HS-27A (cell line): ENCODE data around the gene C11orf91.
A peak's percentile ranks its signal among the peaks of the same experiment; 100 is the strongest.
"Not testable (repeated sequence)": the region's sequence is repeated elsewhere in the genome, so short reads cannot be mapped to it uniquely, and the experiment has no call there.

Source experiments
- DNase-seq: peaks from one replicate; pipeline ENCODE4 v3.0.0-alpha.2; 2012; ENCODE audit warnings: low read depth, missing footprints

The C11orf91 gene, protein sequence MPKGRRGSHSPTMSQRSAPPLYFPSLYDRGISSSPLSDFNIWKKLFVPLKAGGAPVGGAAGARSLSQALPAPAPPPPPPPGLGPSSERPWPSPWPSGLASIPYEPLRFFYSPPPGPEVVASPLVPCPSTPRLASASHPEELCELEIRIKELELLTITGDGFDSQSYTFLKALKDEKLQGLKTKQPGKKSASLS

DNA sequence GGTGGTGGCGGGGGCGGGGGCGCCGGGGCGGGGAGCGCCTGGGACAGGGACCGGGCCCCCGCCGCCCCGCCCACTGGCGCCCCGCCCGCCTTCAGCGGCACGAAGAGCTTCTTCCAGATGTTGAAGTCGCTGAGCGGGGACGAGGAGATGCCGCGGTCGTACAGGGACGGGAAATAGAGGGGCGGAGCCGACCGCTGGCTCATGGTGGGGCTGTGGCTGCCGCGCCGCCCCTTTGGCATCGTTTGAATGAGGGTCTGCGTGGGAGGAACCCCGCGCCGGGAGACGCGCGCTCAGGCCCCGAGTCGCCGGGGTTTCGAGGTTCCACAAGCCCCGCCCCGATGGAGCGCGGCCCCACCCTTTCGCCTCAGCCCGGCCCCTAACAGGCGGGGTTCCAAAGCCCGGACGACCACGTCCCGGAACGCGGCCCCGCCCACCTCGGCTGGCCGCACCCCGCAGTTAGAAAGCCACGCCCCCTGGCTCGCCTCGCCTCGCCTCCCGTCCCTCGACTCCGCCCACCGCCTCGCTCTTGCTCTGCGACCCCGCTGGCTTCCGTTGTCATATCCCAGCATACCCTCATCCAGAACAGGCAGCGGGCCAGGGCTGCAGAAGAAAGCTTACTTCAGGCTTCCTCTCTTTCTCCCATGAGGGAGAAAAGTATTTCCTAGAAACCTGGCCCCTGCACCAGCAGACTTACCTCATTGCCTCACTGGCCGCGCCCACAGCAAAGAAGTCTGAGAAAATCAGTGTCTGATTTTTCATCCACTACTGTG is at the start of gene C11orf91:
C11orf91 (minus strand) TSS at position 325 of the 770 bp plus-strand sequence; CDS start at position 239, 86 bp downstream.
- DNase-seq: peak; percentile 74

DNA sequence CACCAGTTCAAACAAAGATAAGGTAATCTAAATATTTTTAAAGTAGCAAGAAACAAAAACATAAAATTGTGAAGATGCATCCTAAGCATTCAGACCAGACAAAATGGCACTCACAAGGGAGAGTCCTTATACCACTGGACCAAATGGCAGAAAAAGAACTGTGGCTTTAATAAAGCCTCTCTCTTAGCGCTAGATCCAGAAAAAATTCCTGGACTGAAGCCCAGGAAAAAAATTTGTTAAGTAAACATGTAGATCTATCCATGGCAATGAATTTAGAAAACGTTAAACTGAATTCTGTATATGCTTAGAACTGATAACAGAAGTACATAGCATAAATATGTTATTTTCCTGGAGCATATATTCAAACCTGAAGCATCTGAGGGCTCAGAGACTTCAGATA is 47.4 kb upstream of the C11orf91 start:
- no peak for DNase-seq

DNA sequence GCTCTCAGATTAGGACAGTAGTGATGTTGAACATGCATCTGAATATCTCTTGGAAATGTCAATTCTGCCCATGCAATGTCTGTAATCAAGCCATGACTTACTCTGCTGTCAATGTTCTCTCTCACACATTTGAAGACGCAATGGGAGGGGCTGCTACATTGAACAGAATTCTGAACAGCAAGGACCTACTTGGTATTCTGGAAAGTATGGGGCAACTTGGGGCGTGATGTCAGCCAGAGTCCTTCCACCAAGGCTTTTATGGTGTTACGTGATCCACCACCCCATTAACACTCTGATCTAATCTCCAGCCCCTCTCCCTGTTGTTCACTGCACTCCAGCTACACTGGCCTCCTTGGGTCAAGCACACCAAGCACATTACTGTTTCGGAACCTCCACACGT is 42.7 kb upstream of the C11orf91 start:
- no peak for DNase-seq

DNA sequence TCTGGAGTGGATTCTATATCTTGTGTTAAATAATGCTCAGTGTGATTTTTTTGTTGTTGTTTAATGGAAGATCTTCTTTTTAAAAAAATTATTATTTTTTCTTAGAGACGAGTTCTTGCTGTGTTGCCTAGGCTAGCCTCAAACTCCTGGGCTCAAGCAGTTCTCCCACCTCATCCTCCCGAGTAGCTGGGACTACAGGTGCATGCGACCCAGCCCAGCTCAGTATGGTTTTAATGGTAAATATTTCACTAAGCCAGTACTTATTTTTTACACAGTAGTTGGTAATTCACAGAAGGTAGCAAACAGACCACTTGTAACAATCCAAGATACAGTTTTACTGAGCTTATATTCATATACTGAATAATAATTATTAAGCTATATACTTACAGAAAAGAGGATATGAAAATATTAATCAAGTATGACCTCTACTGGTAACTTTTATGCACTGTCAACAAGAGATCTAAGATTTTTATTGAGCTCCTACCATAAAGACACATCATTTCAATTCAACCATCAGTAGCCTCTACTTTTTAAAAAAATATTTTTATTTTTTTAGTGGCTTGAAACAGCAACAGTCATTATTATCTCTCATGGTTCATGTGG is 41.7 kb upstream of the C11orf91 start:
- no peak for DNase-seq

DNA sequence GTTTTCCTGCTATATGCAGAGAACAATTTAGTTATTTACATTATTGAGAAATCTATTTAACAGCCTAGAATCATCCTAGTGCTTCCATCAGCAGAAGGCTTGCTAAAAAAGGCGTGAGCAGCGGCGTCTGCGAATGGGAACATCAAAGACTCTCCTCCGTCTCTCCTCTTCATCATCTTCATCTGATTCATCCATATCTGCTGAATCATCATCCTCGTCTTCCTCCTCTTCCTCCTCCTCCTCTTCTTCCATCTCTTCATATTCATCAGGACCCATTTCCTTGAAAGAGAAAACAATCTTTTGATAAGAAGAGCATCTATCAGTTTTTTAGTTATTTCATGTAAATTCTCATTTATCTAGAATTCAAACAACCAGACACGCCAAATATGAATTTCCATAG is 41.2 kb upstream of the C11orf91 start:
- DNase-seq: no peak

DNA sequence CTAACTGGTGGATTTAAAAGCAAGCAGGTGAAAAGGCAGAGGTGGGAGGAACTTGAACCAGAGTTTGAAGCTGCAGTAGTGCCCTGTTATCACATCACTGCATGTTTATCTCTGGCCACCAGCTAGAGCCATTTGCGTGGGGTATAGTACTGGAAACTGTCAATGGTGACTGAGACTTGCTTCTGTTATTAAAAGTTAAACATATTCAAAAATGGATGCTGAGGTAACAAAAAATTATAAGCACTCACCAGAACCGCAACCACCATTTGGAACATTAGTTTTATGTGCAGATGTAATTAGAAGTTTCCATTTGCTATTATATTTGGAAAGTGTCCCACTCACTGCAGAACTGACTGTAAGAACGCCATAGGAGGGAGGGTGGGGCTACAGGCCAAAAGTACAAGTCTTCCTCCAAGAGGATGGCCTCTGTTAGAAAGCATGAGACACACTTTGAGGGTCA is 36.8 kb upstream of the C11orf91 start:
- DNase-seq: no peak

DNA sequence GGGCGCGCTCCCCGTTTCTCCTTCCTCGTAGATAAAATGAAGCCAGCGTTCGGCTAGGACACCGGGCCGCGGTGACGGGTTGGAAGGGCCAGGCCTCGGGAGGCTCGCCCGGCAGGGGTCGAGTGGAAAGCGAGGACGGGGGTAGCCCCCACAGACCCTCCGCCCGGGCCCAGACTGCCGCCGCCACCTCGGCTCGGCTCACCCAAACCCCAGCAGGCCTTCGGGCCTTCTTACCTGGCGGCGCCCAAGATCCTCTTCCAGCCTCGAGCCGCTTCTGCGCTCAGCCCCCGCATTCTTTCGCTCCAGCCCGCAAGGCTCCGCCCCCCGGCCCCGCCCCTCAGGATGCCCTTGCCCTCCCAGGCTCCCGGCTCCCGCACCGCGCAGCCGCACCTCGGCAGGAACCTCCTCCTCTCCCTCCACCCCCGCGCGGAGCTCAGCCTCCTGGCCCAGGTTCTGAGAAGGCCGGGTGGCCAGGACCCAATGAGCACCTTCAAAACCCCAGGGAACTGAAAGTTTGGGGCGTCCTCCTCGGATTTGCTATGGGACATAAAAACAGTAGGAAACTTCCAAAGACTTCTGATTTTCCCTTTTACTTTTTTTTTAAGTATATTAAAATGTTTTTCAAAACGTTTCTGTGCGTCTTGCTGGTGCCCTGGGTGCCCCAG is 35.7 kb upstream of the C11orf91 start, which contains the start of gene CD59:
CD59 (minus strand) TSS at position 276 of the 665 bp plus-strand sequence. CDS start 13,978 bp downstream, outside the sequence.
- peak; percentile 86 for DNase-seq

DNA sequence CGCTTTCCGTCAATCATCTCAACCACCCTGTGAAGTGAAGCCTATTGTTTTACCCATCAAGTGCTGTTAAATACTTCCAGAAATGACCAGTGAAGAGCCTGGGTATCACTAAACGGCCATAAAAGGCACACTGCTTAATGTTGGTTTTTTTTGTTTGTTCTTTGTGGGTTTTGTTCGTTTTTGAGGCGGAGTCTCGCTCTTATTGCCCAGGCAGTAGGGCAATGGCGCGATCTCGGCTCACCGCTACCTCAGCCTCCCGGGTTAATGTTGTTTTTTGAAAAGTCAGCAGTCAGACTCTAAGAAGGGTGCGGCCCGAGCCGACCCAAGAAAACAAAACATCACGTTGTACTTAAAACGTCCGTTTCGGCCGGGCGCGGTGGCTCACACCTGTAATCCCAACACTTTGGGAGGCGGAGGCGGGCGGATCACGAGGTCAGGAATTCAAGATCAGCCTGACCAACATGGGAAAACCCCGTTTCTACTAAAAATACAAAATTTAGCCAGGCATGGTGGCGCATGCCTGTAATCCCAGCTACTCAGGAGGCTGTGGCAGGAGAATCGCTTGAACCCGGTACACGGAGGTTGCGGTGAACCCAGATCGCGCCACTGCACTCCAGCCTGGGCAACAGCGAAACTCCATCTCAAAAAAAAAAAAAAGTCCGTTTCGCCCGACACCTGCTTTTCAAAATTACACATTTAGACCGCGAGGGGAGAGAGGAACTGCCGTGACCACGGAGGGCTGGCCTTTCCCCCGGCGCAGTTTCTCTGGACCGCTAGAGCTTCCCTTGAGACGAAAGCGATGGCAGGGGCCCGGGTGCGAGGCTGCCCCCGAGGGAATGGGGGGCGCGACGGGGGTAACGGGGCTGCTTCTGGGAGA is 34.9 kb upstream of the C11orf91 start:
- DNase-seq: no peak

DNA sequence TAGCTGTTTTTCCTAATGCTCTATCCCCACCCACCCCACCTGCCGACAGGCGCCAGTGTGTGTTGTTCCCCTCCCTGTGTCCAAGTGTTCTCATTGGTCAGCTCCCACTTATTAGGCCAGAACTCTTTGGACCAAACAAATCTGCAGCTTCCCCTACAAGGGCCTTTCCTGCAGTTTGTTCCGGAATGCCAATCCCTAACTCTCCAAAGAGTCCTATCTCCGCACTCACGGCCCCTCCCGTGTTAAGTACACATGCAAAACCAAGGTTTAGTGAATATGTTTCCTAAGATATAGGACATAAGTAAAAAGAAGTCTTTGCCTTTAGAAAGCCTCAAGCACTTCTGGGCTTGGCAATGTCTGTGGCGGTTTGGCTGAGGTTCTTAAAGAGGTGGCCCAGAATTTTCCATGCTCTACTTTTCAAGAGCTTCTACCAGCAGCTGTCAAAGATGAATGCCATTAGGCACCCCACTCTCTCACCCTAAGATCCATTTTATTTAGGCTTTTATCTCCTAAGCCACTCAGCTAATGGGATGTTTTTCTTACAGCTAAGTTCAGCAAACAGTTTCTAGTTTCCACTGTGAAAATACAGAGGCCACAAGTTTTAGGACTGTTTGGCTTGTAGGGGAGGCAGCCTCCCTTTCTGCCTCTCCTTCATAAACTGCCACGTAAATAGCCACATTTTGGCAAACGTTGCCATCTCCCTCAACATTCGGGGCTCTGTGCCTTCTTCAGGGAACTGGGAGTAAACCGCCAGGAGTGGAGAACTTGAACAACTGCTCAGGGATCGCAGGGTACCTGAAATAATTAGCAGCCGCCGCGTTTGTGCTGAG is 34.0 kb upstream of the C11orf91 start:
- DNase-seq: no peak

DNA sequence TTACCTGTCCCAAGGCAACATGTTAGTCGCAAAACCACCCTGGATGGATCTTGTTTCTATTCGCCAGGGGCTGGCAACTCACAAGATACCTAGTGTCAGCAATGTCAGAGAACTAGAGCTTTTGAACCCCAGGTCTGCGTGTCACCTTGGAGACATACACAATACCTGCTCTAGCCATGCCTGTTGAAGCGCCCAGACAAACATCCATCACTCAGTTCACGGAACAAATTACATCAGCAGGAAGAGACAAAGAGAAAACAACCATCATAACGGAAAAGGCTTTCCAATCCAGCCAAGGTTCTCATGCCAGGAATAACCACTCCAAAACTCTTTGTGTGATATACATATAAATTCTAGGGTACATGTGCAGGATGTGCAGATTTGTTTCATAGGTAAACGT is 33.4 kb upstream of the C11orf91 start:
- DNase-seq: no peak

DNA sequence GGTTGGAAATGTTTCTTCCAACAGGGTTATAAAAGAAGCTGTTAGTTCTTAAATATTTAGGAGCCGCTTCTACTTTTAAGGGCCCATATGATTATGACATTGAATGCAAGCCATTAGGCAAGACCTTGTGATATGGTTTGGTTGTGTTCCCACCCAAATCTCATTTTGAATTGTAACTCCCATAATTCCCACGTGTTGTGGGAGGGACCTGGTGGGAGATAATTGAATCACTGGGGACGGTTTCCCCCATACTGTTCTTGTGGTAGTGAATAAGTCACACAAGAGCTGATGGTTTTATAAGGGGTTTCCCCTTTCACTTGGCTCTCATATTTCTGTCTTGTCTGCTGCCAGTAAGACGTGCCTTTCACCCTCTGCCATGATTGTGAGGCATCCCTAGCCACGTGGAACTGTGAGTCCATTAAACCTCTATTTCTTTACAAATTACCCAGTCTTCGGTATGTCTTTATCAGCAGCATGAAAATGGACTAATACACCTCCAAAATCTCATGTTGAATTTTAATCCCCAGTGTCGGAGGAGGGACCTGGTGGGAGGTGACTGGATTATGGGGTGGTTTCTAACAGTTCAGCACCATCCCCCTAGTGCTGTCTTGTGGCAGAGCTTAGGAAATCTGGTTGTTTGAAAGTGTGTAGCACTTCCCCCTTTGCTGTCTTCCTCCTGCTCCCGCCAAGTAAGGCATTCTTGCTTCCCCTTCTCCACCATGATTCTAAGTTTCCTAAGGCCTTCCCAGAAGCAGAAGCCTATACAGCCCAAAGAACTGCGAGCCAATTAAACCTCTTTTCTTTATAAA is 31.3 kb upstream of the C11orf91 start:
- DNase-seq: no peak

DNA sequence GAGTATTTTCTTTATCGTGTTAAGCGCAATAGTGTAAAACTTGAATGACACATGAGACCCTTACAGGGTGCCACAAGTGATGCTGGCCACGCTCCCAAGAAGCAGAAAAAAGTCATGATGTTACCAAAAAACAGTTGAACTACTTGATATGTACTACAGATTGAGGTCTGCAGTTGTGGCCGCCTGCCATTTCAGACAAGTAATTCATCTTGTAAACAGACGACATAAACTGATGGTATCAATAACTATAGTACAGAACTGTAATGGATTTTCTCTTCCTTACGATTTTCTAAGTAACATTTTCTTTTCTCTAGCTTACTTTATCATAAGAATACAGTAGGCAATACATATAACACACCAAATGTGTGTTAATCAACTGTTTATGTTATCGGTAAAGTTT is 30.1 kb upstream of the C11orf91 start:
- DNase-seq: no peak

DNA sequence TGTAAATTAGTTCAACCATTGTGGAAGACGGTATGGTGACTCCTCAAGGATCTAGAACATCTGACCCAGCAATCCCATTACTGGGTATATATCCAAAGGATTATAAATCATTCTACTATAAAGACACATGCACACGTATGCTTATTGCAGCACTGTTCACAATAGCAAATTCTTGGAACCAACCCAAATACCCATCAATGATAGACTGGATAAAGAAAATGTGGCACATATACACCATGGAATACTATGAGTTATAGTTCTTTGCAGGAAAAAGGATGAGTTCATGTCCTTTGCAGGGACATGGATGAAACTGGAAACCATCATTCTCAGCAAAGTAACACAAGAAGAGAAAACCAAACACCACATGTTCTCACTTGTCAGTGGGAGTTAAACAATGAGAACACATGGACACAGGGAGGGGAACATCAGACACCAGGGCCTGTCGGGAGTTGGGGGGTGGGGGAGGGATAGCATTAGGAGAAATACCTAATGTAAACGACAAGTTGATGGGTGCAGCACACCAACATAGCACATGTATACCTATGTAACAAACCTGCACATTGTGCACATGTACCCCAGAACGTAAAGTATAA is 28.5 kb upstream of the C11orf91 start:
- DNase-seq: not testable (repeated sequence)

DNA sequence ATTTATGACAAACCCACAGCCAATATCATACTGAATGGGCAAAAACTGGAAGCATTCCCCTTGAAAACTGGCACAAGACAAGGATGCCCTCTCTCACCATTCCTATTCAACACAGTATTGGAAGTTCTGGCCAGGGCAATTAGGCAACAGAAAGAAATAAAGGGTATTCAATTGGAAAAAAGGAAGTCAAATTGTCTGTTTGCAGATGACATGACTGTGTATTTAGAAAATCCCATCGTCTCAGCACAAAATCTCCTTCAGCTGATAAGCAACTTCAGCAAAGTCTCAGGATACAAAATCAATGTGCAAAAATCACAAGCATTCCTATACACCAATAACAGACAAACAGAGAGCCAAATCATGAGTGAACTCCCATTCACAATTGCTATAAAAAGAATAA is 26.9 kb upstream of the C11orf91 start:
- DNase-seq: not testable (repeated sequence)

DNA sequence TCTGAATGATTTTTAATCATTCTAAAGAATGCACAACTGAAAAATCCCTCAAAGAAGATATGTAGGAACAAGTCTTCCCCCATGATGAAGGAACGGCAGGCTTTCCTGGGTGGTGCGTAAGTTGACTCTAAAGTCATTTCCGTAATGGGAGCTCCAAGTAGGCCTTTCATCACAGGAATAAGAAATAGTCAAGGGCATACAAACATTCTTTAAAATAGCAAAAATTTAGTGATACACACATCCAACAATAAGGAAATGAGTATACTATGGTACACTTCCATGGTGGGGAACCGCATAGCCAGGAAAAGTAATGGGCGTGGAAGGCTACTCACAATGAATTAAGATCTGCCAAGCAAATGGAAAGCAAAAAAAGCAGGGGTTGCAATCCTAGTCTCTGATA is 24.9 kb upstream of the C11orf91 start:
- no peak for DNase-seq

DNA sequence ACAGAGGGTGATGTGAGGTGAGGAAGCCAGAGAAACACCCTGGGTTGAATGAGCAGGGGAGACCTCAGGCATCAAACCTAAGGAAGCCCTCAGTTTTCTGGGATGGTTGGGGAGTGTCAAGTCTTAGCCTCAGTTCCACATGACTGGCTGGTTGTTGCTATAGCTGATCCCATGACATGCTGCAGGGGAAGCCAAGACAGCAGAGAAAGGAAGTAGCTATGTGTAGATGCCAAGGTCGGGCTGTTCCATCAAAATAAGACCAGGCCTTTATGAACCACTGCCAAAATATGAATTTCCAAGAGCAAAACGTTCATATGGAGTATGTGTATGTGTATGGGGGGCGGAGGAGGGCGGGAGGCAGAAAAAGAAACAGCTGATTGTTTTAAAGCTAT is 24.0 kb upstream of the C11orf91 start:
- DNase-seq: no peak

DNA sequence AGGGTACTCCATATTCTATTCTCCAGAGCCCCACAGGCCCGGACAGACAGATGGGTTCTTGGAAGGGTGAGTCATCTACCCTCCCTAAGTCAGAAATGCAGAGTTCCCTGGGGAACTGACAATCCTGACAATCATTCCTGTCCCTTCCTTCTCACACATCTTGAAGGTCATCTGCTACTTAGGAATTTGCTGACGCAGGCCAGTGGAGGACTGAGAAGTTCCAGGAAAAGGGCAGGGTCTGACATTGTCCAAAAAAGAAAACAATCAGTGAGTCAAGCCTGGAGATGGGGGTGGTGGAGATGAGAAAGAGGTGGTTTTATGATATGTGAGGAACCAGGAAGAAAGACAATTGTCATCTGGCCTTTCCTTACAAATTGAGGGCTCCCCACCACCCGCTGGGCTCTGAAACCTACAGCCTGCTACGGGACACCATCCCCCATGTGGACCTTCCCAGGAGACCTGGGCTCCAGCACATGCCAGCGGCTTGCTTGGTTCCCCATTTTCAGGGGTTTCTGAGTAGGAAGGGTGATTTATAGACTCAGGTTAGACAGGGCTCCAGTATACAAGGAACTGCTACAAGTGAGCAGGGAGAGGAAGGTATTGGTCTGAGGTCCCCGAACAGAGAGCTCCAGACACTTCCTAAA is 22.7 kb upstream of the C11orf91 start:
- peak; percentile 95 for DNase-seq

DNA sequence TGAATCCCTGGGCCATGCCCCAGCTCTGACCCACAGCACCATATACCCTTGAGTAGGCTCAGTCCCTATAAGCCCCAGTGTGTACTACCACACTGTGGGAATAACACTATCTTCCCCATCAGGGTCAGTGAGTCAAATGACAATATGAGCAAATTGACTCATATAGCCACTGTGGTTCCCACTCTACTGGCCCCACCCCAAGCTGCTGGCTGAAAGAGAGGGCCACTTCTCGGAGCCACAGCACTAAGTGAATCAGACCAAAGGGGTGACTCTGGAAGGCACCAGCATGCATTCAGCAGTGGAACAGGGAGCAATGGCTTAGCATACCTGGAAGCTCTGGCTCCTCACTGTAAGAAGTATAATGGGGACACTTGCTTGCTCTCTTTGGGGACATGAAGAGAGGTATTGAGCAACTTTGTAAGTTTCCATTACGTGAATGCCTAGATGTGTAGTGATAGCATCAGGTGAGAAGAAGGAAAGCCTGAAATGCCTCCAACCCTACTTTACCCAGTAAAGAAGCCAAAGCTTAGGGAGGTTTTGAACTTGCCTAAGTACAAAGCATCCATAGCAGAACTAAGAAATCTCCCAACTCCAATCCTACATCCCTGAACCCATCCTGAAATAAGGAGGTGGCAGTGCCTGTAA is 22.1 kb upstream of the C11orf91 start:
- peak; percentile 86 for DNase-seq
